ENCODE measurements around the gene PPP1R9B.

The PPP1R9B gene

DNA sequence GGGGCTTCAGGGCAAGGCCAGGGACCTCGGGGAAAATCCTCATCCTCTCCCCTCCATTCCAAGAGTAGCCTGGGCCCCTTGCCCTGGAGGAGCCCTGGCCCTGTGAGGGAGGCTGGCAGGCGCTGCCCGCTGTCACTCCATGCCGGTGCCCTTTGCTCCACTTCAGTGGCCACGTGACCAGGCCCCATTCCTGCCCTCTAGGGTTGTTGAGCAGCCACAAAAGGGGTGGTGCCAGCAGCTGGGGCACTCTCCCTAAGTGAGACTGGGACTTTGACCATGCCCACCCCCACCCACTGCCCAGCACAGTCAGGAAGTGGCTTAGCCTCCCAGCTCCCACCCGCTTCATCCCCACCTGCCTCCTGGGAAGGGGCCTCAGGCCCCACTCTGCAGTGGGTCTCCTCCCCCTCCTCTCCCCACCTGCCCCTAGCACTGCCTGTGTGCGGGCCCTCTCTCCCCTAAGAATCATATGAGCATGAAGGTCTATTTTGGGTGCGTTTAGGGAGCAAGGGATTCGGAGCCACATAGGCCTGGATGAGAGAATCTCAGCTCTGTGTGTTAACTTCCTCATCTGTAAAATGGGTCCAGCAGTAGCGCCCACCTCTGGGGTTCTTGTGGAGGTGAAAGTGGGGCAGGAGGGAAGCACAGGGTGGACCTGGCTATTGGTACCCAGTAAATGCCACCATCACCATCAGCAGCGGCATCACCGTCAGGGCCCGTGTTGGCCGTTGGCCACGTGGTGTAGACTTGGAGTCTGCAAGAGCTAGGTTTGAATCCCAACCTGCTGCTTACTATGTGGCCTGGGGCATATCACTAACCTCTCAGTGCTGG is 48.1 kb downstream of the PPP1R9B start:
- DNase-seq (no peak), ATAC-seq (replicated peaks) (no peak)
- H3K36me3 Mint-ChIP-seq, result peaks cover 13 to 17% of the 10 kb centered on the region in 2 donors
- peaks cover 3 to 7% of the 10 kb centered on the region in 2 donors for H3K4me1 Mint-ChIP-seq
- no peak overlapping the region for H3K27ac Mint-ChIP-seq
- H3K4me3 Mint-ChIP-seq, result no peak overlapping the region
- no peaks in the 10 kb centered on the region for H3K9me3 Mint-ChIP-seq
- H3K27me3 Mint-ChIP-seq, result no peaks in the 10 kb centered on the region

DNA sequence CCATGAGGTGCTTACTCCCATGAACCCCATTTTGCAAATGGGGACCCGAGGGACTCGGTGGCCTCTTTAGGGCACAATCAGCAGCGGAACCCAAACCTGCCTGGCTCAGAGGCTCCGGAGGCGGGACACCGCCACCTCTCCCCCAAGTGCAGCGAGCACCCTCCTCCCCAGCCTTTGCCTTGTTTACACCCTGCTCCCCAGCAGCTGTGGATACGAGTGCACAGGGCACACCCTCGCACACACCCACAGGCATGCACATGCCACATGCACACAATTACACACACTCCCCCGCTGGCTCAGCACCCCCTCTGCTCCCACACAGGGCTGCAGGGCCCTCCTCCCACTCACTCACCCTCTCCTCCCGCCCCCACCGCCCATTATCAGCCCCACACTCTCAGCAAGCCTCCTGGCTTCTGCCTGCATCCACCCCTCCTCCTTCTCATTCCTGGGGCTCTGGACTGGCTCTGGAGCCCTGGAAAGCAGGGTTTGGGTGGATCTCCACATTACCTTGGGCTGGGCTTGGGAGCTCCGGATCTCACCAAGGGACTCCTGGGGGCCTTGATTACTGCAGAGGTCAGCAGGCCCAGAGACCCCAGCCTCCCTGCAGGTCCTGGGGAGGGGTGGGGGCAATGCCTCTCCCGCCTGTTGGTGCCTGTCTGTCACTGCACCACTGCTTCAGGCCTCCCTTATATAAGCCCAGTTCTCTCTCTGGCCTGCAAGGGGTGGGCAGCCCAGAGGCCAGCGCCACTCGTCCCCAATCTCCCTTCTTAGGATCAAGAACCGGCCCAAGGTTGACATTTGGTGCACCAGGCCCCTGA is 48.9 kb downstream of the PPP1R9B start:
- Mint-ChIP-seq H3K9me3 (no peaks in the 10 kb centered on the region), H3K27ac (no peak overlapping the region), H3K4me3 (no peak overlapping the region), H3K36me3 (peaks cover 13 to 17% of the 10 kb centered on the region in 2 donors), H3K4me1 (peaks cover 9 to 12% of the 10 kb centered on the region in 2 donors), H3K27me3 (no peaks in the 10 kb centered on the region)
- ATAC-seq (replicated peaks) (no peak), DNase-seq (no peak)

DNA sequence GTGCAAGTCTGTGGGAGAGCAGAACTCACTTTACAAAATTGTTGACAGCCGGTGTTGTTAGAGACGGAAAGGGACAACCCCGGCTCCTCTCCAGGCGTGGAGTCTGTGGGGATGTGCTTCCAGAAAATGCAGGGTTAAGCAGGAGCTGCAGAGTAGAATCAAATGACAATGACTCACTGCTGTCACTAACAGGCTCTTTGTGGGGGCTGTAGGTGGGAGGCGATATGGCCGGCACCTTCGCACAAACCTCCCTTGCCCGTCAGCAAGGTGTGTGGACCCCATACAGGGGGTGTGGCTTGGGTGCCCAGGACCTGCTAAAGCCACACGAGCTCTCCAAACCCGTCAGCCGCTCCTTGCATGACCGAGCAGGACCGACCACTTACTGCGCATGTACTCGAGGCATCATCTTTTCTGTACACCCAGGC is 49.5 kb downstream of the PPP1R9B start:
- H3K36me3 Mint-ChIP-seq, result peaks cover 13 to 17% of the 10 kb centered on the region in 2 donors
- no peaks in the 10 kb centered on the region for H3K27me3 Mint-ChIP-seq
- H3K4me3 Mint-ChIP-seq, result no peak overlapping the region
- H3K27ac Mint-ChIP-seq, result no peak overlapping the region
- H3K4me1 Mint-ChIP-seq, result peaks cover 15 to 18% of the 10 kb centered on the region in 2 donors
- DNase-seq (no peak), ATAC-seq (replicated peaks) (no peak)
- no peaks in the 10 kb centered on the region for H3K9me3 Mint-ChIP-seq

DNA sequence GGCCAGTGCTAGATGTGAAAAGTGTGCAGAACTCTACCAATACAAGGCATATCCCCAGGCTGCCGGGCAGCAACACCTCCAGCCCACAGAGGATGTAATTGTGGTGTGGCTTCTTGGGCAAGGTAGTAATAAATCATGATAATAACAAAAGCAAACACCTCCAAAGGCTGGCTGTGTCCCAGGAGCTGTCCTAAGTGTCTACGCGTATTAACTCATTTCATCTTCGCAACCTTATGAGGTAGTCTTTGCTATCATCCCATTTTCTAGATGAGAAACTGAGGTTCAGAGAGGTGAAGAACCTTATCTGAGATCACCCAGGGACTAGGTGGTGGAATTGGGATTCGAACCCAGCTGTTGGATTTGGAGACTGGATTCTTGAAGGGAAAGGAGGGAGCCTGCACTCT is 50.0 kb downstream of the PPP1R9B start:
- Mint-ChIP-seq H3K36me3 (peaks cover 13 to 14% of the 10 kb centered on the region in 2 donors), H3K27me3 (no peaks in the 10 kb centered on the region), H3K9me3 (no peaks in the 10 kb centered on the region), H3K27ac (no peak overlapping the region), H3K4me3 (no peak overlapping the region), H3K4me1 (peaks cover 19 to 22% of the 10 kb centered on the region in 2 donors)
- ATAC-seq (replicated peaks), result no peak
- DNase-seq, result no peak

DNA sequence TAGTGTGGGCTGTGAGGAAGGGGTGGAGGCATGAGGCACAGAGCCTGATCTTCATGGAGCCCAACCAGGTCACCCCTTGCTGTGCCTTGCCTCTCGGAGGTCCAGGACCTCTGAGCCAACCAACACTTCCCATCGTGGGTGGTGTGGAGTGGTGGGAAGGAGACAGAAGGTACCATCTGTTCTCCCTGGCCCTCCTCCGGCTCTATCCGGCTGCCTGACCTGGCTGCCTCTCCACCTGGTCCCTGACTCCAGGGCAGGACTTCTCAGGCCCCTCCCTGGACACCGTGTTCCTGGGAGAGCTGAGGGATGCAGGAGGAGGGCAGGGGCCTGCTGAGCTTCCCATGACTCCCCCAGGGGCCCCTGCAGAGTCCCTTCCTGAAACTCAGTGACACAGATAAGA is 51.5 kb downstream of the PPP1R9B start:
- H3K27ac Mint-ChIP-seq, result no peak overlapping the region
- ATAC-seq (replicated peaks) (no peak), DNase-seq (no peak)
- H3K4me3 Mint-ChIP-seq, result no peak overlapping the region
- peaks cover 6 to 7% of the 10 kb centered on the region in 2 donors for H3K36me3 Mint-ChIP-seq
- H3K4me1 Mint-ChIP-seq, result peaks cover 27 to 32% of the 10 kb centered on the region in 2 donors
- H3K27me3 Mint-ChIP-seq, result no peaks in the 10 kb centered on the region
- H3K9me3 Mint-ChIP-seq, result no peaks in the 10 kb centered on the region

DNA sequence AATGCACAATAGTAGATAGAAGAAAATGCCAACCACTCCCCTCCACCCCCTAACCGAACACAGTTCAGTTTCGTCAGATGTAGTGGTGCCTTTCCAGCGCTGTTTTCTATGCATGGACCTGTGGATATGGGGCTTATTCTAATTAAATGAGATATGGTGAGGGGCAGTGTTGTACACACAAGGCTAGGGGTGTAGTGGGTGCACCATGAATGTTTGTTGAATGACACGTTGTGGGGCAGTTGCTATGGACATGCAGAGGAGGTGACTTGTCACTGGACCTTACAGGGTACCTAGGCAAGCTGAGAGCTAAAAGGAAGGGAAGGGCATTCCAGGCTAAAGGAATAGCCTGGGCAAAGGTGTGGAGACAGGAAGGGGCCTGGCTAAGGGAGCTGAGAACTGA is 51.9 kb downstream of the PPP1R9B start:
- H3K36me3 Mint-ChIP-seq, result peaks cover 6 to 7% of the 10 kb centered on the region in 2 donors

DNA sequence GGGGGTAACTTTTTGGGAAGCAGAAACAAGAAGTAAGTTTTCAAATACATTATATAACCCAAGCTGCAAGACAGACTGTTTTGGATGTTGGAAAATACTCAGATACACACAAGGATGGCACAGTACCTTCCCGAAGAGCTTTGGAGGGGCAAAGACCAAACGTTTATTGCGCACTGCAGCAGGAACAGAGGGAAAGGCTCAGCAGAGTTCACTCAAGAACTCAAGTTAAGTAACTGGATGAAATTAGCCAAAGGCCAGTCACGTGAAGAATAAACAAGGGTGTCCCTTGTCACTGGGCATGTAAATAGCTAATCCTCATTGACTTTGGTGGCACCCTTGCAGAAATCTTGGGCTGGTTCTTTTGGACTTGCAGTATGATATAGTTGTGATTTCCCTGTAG is 52.6 kb downstream of the PPP1R9B start:
- no peak for ATAC-seq (replicated peaks)
- Mint-ChIP-seq H3K4me3 (no peak overlapping the region), H3K4me1 (peaks cover 27 to 32% of the 10 kb centered on the region in 2 donors), H3K27me3 (no peaks in the 10 kb centered on the region), H3K27ac (no peak overlapping the region), H3K9me3 (no peaks in the 10 kb centered on the region), H3K36me3 (peaks cover 6 to 7% of the 10 kb centered on the region in 2 donors)
- no peak for DNase-seq

More for the DNA sequence above, 51.9 kb downstream of the PPP1R9B start:
- Mint-ChIP-seq H3K27me3 (no peaks in the 10 kb centered on the region), H3K27ac (peak overlapping the region; percentile 7), H3K9me3 (no peaks in the 10 kb centered on the region), H3K4me1 (peaks cover 27 to 32% of the 10 kb centered on the region in 2 donors), H3K4me3 (no peak overlapping the region)
- ATAC-seq (replicated peaks) (no peak), DNase-seq (no peak)

DNA sequence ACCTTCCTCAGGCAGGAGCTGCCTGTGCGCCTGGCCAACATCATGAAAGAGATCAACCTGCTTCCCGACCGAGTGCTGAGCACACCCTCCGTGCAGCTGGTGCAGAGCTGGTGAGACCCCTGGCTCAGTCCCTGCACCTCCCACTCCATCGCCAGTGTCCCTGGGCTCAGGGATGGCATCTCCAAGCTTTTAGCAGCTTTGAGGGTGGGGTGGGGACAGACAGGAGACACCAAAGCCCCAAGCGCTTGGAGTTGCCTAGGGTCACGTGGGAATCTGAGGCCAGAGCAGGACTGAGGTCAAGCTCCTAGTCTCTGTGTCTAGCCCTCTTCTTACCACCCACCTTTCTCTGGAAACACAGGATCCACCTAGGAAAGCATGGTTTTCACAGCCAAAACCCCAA is 53.0 kb downstream of the PPP1R9B start:
- H3K9me3 Mint-ChIP-seq, result no peaks in the 10 kb centered on the region
- H3K4me1 Mint-ChIP-seq, result peaks cover 27 to 32% of the 10 kb centered on the region in 2 donors
- DNase-seq (no peak), ATAC-seq (replicated peaks) (no peak)
- peaks cover 6 to 7% of the 10 kb centered on the region in 2 donors for H3K36me3 Mint-ChIP-seq
- H3K27ac Mint-ChIP-seq, result no peak overlapping the region
- H3K4me3 Mint-ChIP-seq, result no peak overlapping the region
- no peaks in the 10 kb centered on the region for H3K27me3 Mint-ChIP-seq

DNA sequence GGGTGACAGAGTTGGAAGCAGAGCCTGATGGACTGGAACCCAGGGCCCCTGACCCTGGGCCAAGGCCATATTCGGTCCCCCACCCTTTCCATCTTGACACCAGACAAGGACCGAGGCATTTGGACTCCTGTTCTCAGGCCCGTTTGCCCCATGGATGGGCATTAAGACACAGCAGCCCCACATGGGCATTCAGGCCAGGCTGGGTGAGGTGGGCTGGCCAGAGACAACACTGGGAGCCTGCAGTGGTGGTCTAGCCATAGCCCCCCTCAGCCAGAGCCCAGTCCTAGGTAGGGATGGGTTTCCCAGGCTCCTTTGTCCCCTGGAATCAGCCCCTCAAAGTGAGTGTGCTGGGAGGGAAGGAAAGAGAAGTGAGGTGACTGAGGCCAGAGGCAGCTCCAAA is 53.7 kb downstream of the PPP1R9B start:
- Mint-ChIP-seq H3K36me3 (peaks cover 6 to 7% of the 10 kb centered on the region in 2 donors), H3K9me3 (no peaks in the 10 kb centered on the region), H3K27ac (no peak overlapping the region), H3K4me3 (no peak overlapping the region), H3K4me1 (peaks cover 27 to 32% of the 10 kb centered on the region in 2 donors), H3K27me3 (no peaks in the 10 kb centered on the region)
- DNase-seq (no peak), ATAC-seq (replicated peaks) (no peak)

DNA sequence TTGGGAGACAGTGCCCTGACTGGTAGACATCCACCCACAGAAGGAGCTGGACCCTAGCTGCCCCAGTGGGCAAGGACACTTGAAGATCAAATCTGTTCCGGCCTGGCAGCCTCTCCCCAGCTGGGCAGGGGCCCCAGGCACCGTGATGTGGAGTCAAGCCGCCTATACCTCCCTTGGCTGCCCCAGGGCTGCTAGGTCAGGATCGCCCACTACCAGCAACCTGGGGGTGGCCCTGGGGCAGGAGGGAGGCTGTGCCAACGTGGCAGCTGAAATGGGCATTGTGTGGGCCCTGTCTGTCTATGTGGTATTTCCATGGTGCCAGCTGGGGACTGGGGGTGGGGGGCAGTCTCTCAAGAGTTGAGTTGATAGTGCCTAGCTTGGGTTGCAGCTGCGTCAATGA is 54.4 kb downstream of the PPP1R9B start:
- Mint-ChIP-seq H3K27me3 (no peaks in the 10 kb centered on the region), H3K4me1 (peaks cover 27 to 32% of the 10 kb centered on the region in 2 donors), H3K9me3 (no peaks in the 10 kb centered on the region), H3K36me3 (peaks cover 6 to 7% of the 10 kb centered on the region in 2 donors), H3K4me3 (peak overlapping the region; percentile 85 to 93), H3K27ac (peak overlapping the region; percentile 90)
- DNase-seq, result no peak
- no peak for ATAC-seq (replicated peaks)

DNA sequence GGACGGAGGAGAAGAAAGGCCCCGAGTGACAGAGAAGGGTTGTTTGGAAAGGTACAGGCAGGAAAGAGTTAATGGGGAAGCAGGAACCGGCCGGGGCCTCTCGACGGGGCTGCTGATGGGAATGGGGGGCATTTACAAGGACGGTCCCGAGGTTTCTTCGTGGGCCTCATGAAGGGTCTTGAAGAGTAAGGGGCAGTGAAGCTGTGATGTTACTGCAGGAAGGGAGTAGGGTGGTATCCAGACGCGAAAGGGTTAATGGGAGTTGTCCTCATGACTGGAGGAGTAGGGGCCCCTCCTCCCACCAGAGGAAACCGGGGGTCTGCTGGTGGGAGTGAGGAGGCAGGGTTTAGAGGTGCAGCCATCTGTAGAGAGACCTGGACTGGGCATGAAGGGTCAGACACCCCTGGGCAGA is 54.8 kb downstream of the PPP1R9B start:
- Mint-ChIP-seq H3K4me3 (peak overlapping the region; percentile 85 to 93), H3K9me3 (no peaks in the 10 kb centered on the region), H3K4me1 (peaks cover 27 to 32% of the 10 kb centered on the region in 2 donors), H3K27me3 (peaks cover 4 to 5% of the 10 kb centered on the region in 2 donors), H3K36me3 (peaks cover 3 to 6% of the 10 kb centered on the region in 2 donors), H3K27ac (peak overlapping the region; percentile 90)
- DNase-seq (no peak), ATAC-seq (replicated peaks) (no peak)

DNA sequence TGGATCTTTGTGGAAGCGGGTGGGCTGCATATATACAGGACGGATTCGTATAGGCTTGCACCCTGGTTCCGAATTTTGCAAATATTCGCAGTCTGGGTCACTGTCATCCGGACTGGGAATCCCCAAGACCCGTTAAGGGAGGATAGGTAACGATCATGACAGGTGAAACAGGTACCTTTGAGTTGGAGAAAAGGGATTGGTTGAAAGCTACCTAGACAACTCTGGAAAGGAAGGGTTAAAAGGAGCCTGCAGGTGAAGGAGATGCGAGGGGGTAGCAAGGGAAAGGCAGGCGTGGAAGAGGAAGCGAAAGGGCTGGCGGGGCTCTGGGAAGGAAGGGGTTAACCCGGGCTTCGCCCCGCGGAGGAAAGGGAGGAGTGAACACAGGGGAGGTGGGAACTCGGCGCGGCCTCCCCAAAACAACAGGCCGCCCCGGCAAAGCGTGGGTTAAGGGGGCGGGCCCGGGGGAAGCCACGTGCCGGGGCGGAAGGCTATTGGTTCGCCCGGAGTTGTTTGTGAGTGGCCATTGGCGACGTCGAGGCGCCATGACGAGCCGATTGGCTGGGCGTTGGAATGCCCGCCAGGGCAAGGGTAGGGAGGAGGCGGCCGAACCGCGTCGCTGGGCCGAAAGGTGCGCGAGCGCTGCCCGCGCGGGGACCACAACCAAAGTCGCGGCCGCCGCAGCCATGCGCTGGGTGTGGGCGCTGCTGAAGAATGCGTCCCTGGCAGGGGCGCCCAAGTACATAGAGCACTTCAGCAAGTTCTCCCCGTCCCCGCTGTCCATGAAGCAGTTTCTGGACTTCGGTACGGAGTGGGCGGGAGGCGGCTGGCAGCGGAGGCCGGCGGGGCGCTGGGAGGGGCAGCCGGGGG is 55.5 kb downstream of the PPP1R9B start, which contains the start of gene PDK2:
Gene PDK2, plus strand, starts transcription at position 599 of the 867 bp plus-strand sequence. Its CDS starts 85 bp downstream, at position 684.
- H3K27me3 Mint-ChIP-seq, result peaks cover 5 to 10% of the 10 kb centered on the region in 2 donors
- no peaks in the 10 kb centered on the region for H3K9me3 Mint-ChIP-seq
- peak within 1 kb of the TSS; percentile 85 to 93 for H3K4me3 Mint-ChIP-seq
- peaks cover 27 to 32% of the 10 kb centered on the region in 2 donors for H3K4me1 Mint-ChIP-seq
- ATAC-seq (replicated peaks), result peak; percentile 93 to 95
- peaks cover 2 to 4% of the 10 kb centered on the region in 2 donors for H3K36me3 Mint-ChIP-seq
- peak within 1 kb of the TSS; percentile 90 for H3K27ac Mint-ChIP-seq
- peak; percentile 97 for DNase-seq

DNA sequence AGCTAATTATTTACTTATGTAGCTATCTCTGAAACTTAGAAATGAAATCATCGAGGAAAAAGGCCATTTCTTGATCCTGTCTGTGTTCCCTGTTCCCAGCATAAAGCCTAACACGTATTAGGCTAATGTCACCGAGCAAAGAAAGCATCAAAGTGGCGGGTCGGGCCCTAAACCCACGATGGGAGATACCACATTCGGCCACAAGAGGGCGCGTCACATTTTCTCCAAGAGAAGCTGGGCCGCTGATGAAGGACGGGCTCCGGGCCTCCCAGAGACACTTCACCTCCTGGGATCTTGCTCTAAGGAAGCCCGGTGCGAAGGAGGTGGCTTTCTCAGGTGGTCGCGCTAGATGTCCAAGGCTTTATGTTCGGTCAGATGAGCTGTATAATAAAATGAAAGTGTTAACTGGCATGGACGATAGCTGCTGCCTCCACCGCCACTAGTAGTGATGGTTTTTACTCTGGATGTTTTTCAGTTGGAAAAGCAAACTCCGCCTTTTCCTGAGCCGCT is 56.2 kb downstream of the PPP1R9B start:
- DNase-seq, result peak; percentile 76
- Mint-ChIP-seq H3K4me1 (peaks cover 25 to 26% of the 10 kb centered on the region in 2 donors), H3K27ac (peak overlapping the region; percentile 60), H3K36me3 (peaks cover 0 to 4% of the 10 kb centered on the region in 2 donors), H3K9me3 (no peaks in the 10 kb centered on the region), H3K27me3 (peaks cover 5 to 17% of the 10 kb centered on the region in 2 donors), H3K4me3 (peak overlapping the region; percentile 85 to 93)
- ATAC-seq (replicated peaks), result peak; percentile 49 to 57

All from stimulated activated naive B cell treated with anti-CD40 and anti-IgM and Interleukin-4, amounts not matched to agents 10 μg/mL and 1 μg/mL and 100 μg/mL, for 72 hours (primary cell).